Esophagus muscularis mucosa (tissue), 3 donors: ENCODE data around the gene NWD2.

Experiments used
- CTCF ChIP-seq, 3 experiments: fragments of 200-600 bp in 2 of 3; fragments of 450-650 bp in 1 of 3; sonication (generic) in 2 of 3; IDR thresholded peaks; one replicate each; pipeline ENCODE4 v1.5.1; 2017 to 2019; ENCODE audit warnings: antibody characterized with exemption in 3 of 3, mild to moderate bottlenecking in 2 of 3, moderate library complexity in 1 of 3
- POLR2A ChIP-seq: fragments of 450-650 bp; IDR thresholded peaks from one replicate; pipeline ENCODE4 v1.6.1; 2017; ENCODE audit warnings: antibody characterized with exemption, moderate library complexity, mild to moderate bottlenecking, low read depth
- POLR2AphosphoS5 ChIP-seq, 2 donors: sonication (generic); formaldehyde crosslinking; IDR thresholded peaks; one replicate each; pipeline ENCODE4 v1.6.1; 2017; ENCODE audit warnings: antibody characterized with exemption in 2 of 2

- no peak for TF ChIP-seq CTCF (IDR thresholded peaks at IDR 0.05)
- TF ChIP-seq POLR2A, result no peak
- no peak for TF ChIP-seq POLR2AphosphoS5 (IDR thresholded peaks at IDR 0.05)
Measured at GRCh38 chr4:37430718-37431416, 186.3 kb downstream of the NWD2 start.
